ENCODE measurements around the gene FOXQ1.

FOXQ1 gene

GRCh38 chr6:1329708-1330107 is 17.8 kb downstream of the FOXQ1 start:
- Histone ChIP-seq H2AFZ (ENCODE audit: low read depth, low read length) (no peak overlapping the region), H4K20me1 (ENCODE audit: insufficient read depth, low read length) (no peaks in the 10 kb centered on the region), H3K9ac (ENCODE audit: low read length) (no peak overlapping the region), H3K4me3 (ENCODE audit: low read length) (no peak overlapping the region), H3K4me1 (ENCODE audit: low read length) (no peaks in the 10 kb centered on the region), H3K36me3 (replicated peaks; ENCODE audit: low read depth, low read length) (no peaks in the 10 kb centered on the region), H3K27ac (ENCODE audit: low read length) (no peak overlapping the region), H3K9me3 (ENCODE audit: insufficient read depth, low read length) (no peaks in the 10 kb centered on the region), H3K27me3 (ENCODE audit: low read depth, low read length) (no peaks in the 10 kb centered on the region), H3K79me2 (ENCODE audit: low read length) (no peaks in the 10 kb centered on the region), H3K4me2 (ENCODE audit: low read length) (no peak overlapping the region)
- TF ChIP-seq EZH2phosphoT487 (IDR thresholded peaks at IDR 0.05; ENCODE audit: low read depth) = no peak
- TF ChIP-seq, protein P1, sequence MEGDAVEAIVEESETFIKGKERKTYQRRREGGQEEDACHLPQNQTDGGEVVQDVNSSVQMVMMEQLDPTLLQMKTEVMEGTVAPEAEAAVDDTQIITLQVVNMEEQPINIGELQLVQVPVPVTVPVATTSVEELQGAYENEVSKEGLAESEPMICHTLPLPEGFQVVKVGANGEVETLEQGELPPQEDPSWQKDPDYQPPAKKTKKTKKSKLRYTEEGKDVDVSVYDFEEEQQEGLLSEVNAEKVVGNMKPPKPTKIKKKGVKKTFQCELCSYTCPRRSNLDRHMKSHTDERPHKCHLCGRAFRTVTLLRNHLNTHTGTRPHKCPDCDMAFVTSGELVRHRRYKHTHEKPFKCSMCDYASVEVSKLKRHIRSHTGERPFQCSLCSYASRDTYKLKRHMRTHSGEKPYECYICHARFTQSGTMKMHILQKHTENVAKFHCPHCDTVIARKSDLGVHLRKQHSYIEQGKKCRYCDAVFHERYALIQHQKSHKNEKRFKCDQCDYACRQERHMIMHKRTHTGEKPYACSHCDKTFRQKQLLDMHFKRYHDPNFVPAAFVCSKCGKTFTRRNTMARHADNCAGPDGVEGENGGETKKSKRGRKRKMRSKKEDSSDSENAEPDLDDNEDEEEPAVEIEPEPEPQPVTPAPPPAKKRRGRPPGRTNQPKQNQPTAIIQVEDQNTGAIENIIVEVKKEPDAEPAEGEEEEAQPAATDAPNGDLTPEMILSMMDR (IDR thresholded peaks at IDR 0.05; ENCODE audit: low read depth, low read length) = no peak

- Histone ChIP-seq H4K20me1 (ENCODE audit: insufficient read depth, low read length) (no peaks in the 10 kb centered on the region), H3K27me3 (ENCODE audit: low read depth, low read length) (peaks cover 3% of the 10 kb centered on the region; the same call in 1 of the 2 replicates), H3K9me3 (ENCODE audit: insufficient read depth, low read length) (no peaks in the 10 kb centered on the region), H3K4me2 (ENCODE audit: low read length) (no peak overlapping the region), H3K9ac (ENCODE audit: low read length) (no peak overlapping the region), H3K79me2 (ENCODE audit: low read length) (no peaks in the 10 kb centered on the region), H3K36me3 (replicated peaks; ENCODE audit: low read depth, low read length) (no peaks in the 10 kb centered on the region), H3K27ac (ENCODE audit: low read length) (no peak overlapping the region), H3K4me1 (ENCODE audit: low read length) (no peaks in the 10 kb centered on the region), H2AFZ (ENCODE audit: low read depth, low read length) (no peak overlapping the region), H3K4me3 (ENCODE audit: low read length) (no peak overlapping the region)
- TF ChIP-seq, protein P1 (IDR thresholded peaks at IDR 0.05; ENCODE audit: low read depth, low read length) = no peak
- TF ChIP-seq EZH2phosphoT487 (IDR thresholded peaks at IDR 0.05; ENCODE audit: low read depth) = no peak
These were observed 22.8 kb downstream of the FOXQ1 start for GRCh38 chr6:1334684-1335083.

DNA sequence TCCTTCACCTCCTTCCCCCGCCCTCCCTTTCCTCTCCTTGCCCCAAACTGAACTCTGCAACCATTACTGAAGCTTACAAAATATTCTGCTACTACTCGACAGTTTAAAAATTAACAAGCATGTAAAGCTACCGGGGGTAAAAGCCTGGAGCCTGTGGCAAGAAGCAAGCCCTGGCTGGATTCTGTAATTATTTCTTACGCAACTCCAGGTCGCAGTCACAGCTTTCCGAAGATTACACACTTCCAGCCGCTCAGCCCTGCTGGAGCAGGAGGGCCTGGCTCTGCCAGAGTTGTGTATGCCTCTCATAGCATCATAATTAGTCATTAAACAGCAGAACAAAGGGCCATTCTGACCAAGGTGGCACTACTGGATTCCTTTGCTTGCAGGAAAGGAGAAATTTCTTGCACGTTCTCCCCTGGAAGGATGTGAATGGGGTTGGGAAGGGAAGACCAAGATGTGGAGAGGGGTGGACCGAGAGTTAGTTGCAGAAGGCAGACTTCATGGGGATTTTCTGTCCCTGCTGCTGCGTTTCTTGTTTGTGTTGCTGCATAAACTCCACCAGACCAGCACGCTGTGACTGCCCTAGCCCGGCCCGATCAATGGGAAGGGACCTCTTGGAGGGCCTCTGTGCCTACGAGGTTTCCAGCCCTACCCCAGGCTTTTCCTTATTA is 23.6 kb downstream of the FOXQ1 start:
- TF ChIP-seq, protein P1 (IDR thresholded peaks at IDR 0.05; ENCODE audit: low read depth, low read length) = no peak
- no peak for TF ChIP-seq EZH2phosphoT487 (IDR thresholded peaks at IDR 0.05; ENCODE audit: low read depth)
- Histone ChIP-seq H3K4me2 (ENCODE audit: low read length) (no peak overlapping the region), H3K4me3 (ENCODE audit: low read length) (no peak overlapping the region)

DNA sequence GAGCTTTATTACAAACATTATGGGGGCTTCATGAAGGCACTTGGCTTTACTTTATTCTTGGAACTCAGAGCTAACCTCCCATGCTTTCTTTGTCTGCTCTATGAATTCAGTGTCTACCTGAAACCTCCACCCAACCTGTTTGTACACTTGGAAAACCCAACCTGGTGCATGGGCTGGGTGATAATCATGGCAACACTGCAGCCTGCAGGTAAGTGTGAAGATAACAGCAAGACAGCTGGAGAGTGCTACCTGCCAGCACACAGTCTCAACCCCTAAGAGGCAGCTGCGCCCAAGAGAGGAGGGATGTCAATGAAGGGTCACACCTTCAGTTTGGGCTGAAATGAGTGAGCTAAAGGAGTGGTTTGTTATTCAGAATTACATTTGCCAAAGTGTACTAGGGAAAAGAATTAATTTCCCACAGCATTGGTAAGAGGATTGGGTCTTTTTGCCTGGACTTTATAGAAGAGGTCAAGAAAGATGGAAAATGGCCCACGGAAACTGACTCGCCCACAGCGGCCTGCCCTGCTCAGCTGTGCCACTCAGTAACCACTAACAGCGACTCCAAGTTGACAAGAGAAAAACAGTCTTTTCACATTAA is 24.4 kb downstream of the FOXQ1 start:
- H4K20me1 ChIP-seq (ENCODE audit: insufficient read depth, low read length) = no peaks in the 10 kb centered on the region
- no peak overlapping the region for H3K4me3 ChIP-seq (ENCODE audit: low read length)
- H3K36me3 ChIP-seq (replicated peaks; ENCODE audit: low read depth, low read length) = no peaks in the 10 kb centered on the region
- no peaks in the 10 kb centered on the region for H3K79me2 ChIP-seq (ENCODE audit: low read length)
- H3K4me2 ChIP-seq (ENCODE audit: low read length) = no peak overlapping the region
- no peaks in the 10 kb centered on the region for H3K4me1 ChIP-seq (ENCODE audit: low read length)
- H3K27ac ChIP-seq (ENCODE audit: low read length) = no peak overlapping the region
- no peak overlapping the region for H2AFZ ChIP-seq (ENCODE audit: low read depth, low read length)
- no peak for TF ChIP-seq EZH2phosphoT487 (IDR thresholded peaks at IDR 0.05; ENCODE audit: low read depth)
- TF ChIP-seq, protein P1 (IDR thresholded peaks at IDR 0.05; ENCODE audit: low read depth, low read length) = peak; percentile 21; the same call in 1 of the 2 replicates
- H3K27me3 ChIP-seq (ENCODE audit: low read depth, low read length) = peaks cover 3% of the 10 kb centered on the region; the same call in 1 of the 2 replicates
- H3K9me3 ChIP-seq (ENCODE audit: insufficient read depth, low read length) = no peaks in the 10 kb centered on the region
- H3K9ac ChIP-seq (ENCODE audit: low read length) = no peak overlapping the region

More for the DNA sequence above, 23.6 kb downstream of the FOXQ1 start:
- Histone ChIP-seq H3K4me1 (ENCODE audit: low read length) (no peaks in the 10 kb centered on the region), H3K27me3 (ENCODE audit: low read depth, low read length) (peaks cover 3% of the 10 kb centered on the region; the same call in 1 of the 2 replicates), H3K79me2 (ENCODE audit: low read length) (no peaks in the 10 kb centered on the region), H2AFZ (ENCODE audit: low read depth, low read length) (no peak overlapping the region), H4K20me1 (ENCODE audit: insufficient read depth, low read length) (no peaks in the 10 kb centered on the region), H3K9me3 (ENCODE audit: insufficient read depth, low read length) (no peaks in the 10 kb centered on the region), H3K36me3 (replicated peaks; ENCODE audit: low read depth, low read length) (no peaks in the 10 kb centered on the region), H3K27ac (ENCODE audit: low read length) (no peak overlapping the region), H3K9ac (ENCODE audit: low read length) (no peak overlapping the region)
